ENCODE data around the gene INF2. TPM values are rescaled to one million over a fixed set of nuclear protein-coding genes. Genes with fewer than 3 reads are reported as not detected.
"Not testable (repeated sequence)": the region's sequence is repeated elsewhere in the genome, so short reads cannot be mapped to it uniquely, and the experiment has no call there.

Gene INF2
- total and polyA plus RNA-seq, 12 donors: 22.5 to 73.8 (median 28.4) TPM

GRCh38 chr14:104750056-104750752, 60.8 kb downstream of the INF2 start:
- peaks cover 0 to 23% (median 0%) of the 10 kb centered on the region in 9 donors for H3K36me3 ChIP-seq
- H3K27ac ChIP-seq: no peak overlapping the region
- no peak for TF ChIP-seq CTCF (IDR thresholded peaks at IDR 0.05)
- DNase-seq (no peak), ATAC-seq (no peak)
- H3K4me3 ChIP-seq: no peak overlapping the region
- intact Hi-C loops (cut with DNase I): loop anchor here in 2 of 10 donors (5.0 kb wide), 1 partner anchor 42 kb away; no protein-coding TSS in a partner anchor
- peaks cover 15 to 60% (median 37%) of the 10 kb centered on the region in 9 donors for H3K4me1 ChIP-seq
- 85 to 88% methylated on average over 12 of the region's 12 CpGs for whole genome bisulfite sequencing, 2 donors
- H3K27me3 ChIP-seq: no peaks in the 10 kb centered on the region
- no peaks in the 10 kb centered on the region for H3K9me3 ChIP-seq

GRCh38 chr14:104750753-104751057, 61.3 kb downstream of the INF2 start:
- 92 to 94% methylated on average over 5 of the region's 5 CpGs for WGBS, 2 donors
- H3K27ac ChIP-seq, H3K4me3 ChIP-seq, H3K9me3 ChIP-seq, DNase-seq, ATAC-seq, H3K27me3 ChIP-seq: not testable (repeated sequence)
- Histone ChIP-seq H3K4me1 (peaks cover 17 to 64% (median 37%) of the 10 kb centered on the region in 9 donors), H3K36me3 (peaks cover 0 to 23% (median 2%) of the 10 kb centered on the region in 9 donors)
- intact Hi-C loops (cut with DNase I): loop anchor here in 2 of 10 donors (5.0 kb wide), 1 partner anchor 42 kb away; no protein-coding TSS in a partner anchor

GRCh38 chr14:104751539-104752422, 62.4 kb downstream of the INF2 start:
- no peaks in the 10 kb centered on the region for H3K9me3 ChIP-seq
- intact Hi-C loops (cut with DNase I): loop anchor here in 2 of 10 donors (5.0 kb wide), 1 partner anchor 41 kb away; no protein-coding TSS in a partner anchor
- DNase-seq (peak in 1 of 2 donors; percentile 35), ATAC-seq (peak in 1 of 8 donors; percentile 0)
- WGBS, 2 donors: 78 to 82% methylated on average over 85 to 90 of the region's 90 CpGs
- H3K4me1 ChIP-seq: peaks cover 17 to 55% (median 27%) of the 10 kb centered on the region in 9 donors
- H3K36me3 ChIP-seq: peaks cover 0 to 26% (median 10%) of the 10 kb centered on the region in 9 donors
- no peak for TF ChIP-seq CTCF (IDR thresholded peaks at IDR 0.05)
- peak overlapping the region in 9 of 10 donors; percentile 62 to 94 (median 93) for H3K27ac ChIP-seq
- no peaks in the 10 kb centered on the region for H3K27me3 ChIP-seq
- H3K4me3 ChIP-seq: peak overlapping the region; percentile 28 to 100 (median 98)

- intact Hi-C loops (cut with DNase I): loop anchor here in 2 of 10 donors (5.0 kb wide), 1 partner anchor 40 kb away; no protein-coding TSS in a partner anchor
- no peak for TF ChIP-seq CTCF (IDR thresholded peaks at IDR 0.05)
- no peaks in the 10 kb centered on the region for H3K27me3 ChIP-seq
- peaks cover 0 to 26% (median 13%) of the 10 kb centered on the region in 9 donors for H3K36me3 ChIP-seq
- ATAC-seq (no peak), DNase-seq (no peak)
- H3K4me3 ChIP-seq: peak overlapping the region; percentile 28 to 100 (median 98)
- peaks cover 17 to 50% (median 27%) of the 10 kb centered on the region in 9 donors for H3K4me1 ChIP-seq
- no peaks in the 10 kb centered on the region for H3K9me3 ChIP-seq
- 6 to 7% methylated on average over 19 to 21 of the region's 21 CpGs for WGBS, 2 donors
- peak overlapping the region in 9 of 10 donors; percentile 62 to 94 (median 93) for H3K27ac ChIP-seq
Measured at GRCh38 chr14:104752423-104752734, 63.0 kb downstream of the INF2 start.
